ENCODE data around the gene CACNA2D4.

Gene CACNA2D4

DNA sequence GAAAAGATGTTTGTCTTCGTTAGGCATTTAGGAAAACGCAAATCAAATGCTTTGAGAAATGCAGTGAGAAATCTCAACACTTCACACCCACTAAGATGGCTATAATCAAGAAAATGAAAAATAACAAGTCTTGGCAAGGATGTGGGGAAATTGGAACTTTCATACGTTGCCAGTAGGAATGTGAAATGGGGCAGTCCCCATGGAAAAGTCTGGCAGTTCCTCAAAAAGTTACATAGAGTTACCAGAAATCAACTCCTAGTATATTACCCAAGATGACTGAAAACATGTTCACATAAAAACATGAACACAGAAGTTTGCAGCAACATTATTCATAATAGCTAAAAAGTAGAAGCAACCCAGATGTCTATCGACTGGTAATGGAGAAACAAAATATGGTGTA is 139.5 kb downstream of the CACNA2D4 start:
- DNase-seq (ENCODE audit: low read depth), result no peak

DNA sequence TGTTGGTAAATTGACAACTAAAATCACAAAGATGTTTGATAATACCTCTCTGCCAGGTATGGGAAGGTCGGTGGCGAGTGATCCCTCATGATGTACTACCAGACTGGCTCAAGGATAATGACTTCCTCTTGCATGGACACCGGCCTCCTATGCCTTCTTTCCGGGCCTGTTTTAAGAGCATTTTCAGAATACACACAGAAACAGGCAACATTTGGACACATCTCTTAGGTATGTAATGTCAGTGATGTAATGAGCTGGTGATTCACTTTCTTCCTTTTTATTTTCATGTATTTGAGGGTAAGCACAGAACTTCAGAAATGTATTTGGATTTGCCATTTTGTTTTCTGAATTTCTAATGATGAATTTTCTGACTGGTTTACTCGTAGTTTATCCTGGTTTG is 140.7 kb downstream of the CACNA2D4 start:
- DNase-seq (ENCODE audit: low read depth), result no peak

DNA sequence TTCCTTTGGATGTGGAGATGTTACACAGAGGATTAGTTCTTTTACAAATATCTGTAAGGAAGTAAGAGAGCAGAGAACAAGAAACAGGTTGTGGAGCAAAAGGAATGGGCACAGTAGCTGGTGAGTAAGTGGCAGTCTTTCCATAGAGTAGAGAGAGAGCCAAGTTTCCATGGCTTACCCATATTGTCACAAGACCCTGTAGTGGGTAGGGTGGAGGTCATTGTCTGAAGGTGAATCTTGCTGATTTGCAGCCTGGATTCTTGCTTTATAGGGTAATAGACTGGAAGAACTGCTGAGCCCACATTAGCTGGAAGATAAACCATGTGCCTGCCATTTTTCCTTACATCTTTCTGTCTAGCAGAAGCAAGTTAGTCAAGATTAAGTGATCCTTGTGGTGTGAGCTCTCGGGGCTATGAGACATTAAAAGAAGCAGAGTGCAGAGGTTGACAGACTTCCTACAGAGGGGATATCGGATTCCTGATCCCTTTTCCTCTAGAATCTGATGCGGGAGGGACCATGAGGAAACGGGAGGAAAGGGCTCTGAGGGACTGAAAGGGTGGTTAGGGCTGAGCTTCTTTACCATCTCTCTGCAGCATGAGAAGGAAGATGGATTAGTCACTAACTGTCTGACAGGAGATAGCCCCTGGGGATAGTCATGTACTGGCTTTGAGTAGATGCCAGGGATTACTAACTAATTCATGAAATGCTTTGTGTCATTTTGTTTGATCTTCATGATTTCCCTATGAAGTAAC is 142.1 kb downstream of the CACNA2D4 start:
- DNase-seq (ENCODE audit: low read depth), result no peak

DNA sequence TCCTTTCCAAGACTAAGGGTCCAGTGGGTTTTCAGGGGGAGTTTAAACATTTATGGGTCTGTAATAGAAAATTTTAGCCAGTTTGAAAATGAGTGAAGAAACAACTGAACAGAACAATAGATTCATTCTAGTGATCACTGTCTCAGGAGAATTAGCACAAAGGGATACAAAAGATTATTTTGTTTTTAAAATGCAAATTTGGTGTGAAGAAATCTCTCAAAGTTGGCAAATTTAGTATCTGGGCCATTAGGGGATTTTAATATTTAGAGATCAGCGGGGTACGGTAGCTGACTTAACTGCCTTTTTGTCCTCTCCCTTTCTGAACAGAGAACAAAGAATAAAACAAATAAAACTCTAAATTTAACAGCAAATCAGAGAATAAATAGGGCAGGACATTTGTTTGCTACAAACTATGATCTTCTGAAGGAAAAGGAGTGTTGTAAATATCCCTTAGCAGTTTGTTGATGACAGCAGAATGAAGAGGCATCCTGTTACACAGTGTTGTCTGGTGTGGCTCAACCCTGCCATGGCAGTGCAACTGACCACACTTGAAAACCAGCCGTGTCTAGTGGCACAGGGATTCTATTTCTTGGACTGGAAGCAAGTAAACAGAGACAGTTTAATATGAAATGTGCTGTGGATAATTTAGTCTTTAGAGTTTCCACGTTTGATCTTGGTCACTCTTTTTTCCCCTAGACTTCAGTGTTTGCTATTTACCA is 144.4 kb downstream of the CACNA2D4 start:
- no peak for DNase-seq (ENCODE audit: low read depth)

DNA sequence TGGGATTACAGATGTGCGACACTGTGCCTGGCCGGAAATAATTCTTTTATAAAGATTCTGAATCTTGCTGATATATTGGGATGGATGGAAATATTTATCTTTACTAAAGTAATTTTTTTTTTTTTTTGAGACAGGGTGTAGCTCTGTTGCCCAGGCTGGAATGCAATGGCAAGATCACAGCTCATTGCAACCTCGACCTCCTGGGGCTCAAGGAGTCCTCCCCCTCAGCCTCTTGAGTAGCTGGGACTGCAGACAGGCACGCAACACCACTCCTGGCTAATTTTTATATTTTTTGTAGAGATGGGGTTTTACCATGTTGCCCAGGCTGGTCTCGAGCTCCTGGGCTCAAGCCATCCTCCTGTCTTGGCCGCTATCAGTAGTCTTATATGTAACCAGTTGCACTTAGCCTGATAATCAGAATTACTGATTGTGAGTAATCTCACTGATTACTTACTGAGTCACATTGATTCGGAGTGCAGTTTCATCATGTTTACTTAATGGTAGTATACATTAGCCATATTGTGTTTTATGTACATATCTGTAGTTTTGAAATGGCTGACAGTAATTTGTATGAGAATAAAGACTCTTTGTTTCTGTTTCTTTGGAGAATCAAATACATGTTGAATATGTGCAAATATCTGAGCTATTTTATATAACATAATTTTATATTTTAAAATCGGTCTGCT is 148.5 kb downstream of the CACNA2D4 start:
- no peak for DNase-seq (ENCODE audit: low read depth)

DNA sequence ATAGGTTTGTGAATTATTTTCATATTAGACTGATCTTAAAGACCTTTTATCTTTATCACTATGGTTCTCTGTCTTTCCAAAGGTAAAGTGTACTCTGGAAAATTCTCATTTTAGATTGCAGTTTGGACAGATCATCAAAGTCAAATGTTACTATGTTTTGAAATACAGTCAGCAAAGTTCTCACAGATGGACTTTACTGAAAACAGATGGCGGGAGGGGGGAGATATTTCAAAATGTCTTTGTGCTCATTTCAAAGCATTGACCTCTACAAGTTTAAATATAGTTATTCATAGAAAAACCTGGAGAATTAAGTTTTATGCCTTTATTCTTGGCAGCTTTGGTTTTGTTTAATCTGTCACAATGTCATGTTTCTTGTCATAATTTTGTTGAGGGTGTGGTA is 149.8 kb downstream of the CACNA2D4 start:
- DNase-seq (ENCODE audit: low read depth), result no peak

DNA sequence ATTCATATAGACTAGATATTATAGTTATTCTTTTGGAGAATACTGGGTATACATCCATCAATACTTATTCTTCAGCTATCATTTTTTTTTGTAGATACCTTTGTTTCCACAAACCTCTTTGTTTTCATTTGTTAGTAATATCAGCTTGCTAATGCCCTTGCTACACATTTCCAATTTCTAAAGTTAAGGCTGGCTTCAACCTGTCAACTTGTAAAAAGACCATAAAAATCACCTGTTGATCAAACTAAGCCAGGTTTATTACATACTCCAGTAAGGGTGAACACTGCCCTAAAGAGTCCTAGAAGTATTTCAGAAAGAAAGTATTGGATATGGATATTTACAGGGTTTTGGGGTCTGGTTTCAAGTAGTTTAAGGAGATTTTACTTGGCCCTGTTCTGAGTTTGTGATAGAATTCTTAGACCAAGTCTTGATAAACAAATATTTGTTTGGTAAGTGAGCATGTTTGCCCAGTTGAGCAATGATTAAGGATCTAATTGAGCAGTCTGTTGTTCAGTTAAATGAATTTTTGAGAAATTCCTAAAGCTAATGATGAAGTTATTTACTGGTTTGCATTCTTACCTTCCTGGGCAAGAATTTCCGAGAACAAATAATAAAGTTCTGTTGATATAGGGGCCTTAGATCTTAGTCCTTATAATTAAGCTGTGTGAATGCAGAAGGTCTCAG is 150.9 kb downstream of the CACNA2D4 start:
- DNase-seq (ENCODE audit: low read depth), result no peak

DNA sequence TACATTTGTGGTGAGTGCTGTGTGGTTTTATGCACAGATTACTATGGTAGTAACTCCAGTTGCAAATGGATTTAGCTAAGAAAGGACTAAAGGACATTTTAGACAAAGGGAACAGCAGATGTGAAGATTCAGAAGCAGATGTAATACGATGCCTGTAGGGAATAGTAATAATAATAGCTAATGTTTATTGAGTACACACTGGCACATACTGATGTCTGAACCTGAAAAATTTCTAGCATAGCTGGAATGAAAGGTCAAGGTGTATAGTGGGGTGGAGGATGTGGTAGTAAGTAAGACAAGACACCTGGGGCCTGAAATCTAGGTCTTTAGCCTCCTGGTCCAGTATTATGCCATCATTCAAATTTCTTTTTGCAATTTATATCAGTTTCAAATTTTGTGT is 152.3 kb downstream of the CACNA2D4 start:
- no peak for DNase-seq (ENCODE audit: low read depth)

DNA sequence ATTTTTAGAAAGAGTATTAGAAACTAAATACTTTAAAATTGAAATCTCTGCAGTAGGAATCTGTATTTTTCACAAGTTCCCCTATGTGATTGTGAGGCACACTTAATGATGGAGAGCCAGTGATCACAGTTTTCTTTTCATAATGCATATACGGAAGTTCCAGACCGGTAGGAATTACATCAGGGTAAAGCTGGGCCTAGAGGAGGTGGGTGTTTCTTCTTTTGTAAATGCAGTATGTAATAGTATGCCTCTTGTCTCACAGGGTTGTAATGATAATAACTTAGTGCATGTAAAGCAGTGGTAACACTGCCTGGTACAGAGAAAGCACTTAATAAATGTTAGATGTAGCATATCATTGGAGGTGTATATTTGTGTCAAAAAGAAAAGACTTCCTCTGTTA is 155.3 kb downstream of the CACNA2D4 start:
- DNase-seq (ENCODE audit: low read depth), result no peak

DNA sequence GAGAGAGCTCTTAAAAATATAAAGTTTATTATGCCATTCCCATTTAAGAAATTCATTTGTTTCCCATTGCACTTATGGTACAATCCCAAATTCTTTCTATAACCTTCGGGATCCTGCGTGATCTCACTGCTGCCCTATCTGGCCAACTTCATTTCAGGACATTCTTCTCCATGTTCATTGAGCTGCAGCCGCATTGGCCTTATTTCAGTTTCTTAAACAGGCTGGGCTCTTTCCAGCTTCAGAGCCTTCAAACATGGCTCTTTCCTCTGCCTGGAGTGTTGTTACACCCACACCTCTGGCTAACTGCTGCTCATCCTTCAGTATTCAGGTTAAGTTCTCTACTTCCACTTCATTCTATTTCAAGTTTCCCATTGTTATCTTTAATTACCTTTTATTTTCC is 156.6 kb downstream of the CACNA2D4 start:
- no peak for DNase-seq (ENCODE audit: low read depth)

DNA sequence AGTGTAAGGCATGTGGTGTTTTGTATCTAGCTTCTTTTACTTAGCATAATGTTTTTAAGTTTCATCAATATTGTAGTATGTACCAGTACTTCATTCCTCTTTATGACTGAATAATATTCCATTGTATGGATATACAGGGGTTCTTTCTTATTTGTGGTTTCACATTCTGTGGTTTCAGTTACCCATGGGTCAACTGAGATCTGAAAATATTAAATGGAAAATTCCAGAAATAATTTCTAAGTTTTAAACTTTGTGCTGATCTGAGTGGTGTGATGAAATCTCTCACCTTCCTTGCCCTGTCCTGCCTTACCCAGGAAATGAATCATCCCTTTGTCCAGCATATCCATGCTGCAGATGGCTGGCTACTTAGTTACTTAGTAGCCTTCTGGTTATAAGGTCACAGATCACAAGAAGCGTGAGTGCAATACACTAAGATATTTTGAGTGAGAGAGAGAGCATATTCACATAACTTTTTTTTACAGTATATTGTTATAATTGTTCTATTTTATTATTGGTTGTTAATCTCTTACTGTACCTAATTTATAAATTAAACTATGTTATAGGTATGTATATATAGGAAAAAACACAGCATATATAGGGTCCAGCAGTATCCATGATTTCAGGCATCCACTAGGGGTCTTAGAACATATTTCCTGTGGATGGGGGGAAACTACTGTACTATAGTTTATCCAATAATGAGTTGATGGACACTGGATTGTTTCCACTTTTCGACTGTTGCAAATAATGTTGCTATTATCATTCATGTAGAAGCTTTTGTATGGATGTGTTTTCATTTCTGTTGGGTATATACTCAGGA is 157.7 kb downstream of the CACNA2D4 start:
- DNase-seq (ENCODE audit: low read depth), result no peak

DNA sequence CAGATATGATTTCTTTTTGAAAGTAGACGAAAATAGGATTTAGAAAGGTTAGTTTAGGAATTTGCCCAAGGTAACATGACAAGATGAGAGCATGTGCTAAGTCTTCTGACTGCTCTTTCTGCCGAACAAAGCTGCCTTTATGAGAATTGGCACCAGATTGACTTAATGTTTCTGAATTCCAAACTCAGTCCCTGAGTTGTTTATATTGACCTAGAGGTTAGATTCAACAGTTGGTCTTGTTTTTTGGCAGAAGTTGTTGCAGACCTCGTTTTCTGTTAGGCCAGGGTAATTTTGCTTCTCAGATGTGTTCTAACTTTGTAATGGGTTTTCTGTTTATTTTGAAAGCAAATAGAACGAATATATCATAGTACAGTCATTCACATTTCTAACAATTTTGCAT is 159.6 kb downstream of the CACNA2D4 start:
- DNase-seq (ENCODE audit: low read depth), result no peak

DNA sequence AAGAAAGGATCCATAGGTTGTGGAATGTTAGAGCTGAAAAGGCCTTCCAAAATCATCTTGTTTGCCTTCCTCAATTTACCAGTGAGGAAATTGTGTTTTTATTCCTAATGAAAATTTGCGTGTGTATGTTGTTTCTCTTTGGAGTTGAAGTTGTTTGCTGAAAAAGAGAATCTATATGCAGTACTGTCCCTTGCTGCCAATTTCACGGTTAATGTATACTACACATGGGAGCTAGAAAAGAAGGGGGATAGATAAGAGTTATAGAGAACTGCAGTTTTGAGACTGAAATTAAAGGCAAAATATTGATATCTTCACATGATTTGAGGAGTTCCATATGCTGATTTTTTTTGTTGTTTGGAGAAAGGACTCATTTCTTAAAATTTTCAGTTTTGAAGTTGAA is 160.1 kb downstream of the CACNA2D4 start:
- DNase-seq (ENCODE audit: low read depth), result no peak

DNA sequence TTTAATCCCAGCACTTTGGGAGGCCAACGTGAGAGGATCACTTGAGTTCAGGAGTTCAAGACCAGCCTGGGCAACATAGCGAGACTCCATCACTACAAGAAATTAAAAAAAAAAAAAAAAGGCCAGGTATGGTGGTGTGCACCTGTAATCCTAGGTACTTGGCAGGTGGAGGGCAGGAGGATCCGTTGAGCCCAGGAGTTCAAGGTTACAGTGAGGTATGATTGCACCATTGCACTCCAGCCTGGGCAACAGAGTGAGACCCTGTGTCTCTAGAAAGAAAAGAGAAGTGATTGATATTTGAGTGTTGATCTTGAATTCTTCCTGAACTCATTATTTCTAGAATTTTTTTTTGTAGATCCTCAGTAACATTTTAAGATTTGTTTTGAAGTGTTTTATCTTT is 168.2 kb downstream of the CACNA2D4 start:
- no peak for DNase-seq (ENCODE audit: low read depth)

DNA sequence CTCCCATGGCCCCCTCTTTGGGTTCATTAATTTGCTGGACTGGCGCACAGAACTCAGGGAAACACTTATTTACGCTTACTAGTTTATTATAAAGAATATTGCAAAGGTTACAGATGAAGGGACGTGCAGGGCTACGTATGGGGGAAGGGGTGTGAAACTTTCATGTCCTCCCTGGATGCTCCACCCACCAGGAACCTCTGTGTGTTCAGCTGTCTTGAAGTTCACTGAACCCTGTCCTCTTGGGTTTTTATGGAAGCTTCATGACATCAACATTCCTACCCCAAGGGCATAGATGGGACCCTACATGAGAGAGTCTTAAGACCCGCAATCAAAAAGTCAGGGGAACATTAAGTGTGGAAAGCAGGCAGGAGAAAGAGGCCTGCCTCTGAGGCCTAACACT is 169.4 kb downstream of the CACNA2D4 start:
- no peak for DNase-seq (ENCODE audit: low read depth)

DNA sequence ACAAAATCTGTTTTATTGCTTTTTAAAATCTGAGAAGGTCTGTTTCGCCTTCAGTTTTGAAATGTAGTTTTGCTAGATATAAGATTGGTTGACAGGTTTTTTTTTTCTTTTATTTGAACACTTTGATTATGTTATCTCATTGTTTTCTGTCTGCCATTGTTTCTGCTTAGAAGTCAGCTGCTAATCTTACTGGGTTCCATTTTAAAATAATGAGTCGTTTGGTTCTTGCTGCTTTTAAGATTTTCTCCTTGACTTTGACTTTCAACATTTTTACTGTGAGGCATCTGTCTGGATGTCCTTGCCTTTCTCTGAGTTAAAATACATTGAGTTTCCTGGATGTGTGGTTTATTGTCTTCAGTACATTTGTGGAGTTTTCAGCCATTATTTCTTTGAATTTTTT is 170.8 kb downstream of the CACNA2D4 start:
- no peak for DNase-seq (ENCODE audit: low read depth)

DNA sequence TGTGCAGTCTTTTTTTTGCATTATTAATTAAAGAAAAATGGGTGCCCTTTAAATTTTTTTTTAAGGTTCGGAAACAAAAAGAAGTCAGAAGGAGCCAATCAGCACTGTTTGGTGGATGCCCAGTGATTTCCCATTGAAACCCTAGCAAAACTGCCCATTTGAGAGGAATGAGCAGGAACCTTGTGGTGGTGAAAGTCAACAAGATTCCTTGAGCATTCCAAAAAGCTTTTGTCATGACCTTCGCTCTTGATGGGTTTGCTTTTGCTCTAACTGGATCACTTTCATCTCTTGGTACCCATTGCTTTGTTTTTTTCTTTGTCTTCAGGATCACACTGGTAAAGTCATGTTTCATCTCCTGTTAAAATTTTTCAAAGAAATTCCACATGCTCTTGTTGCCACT is 173.5 kb downstream of the CACNA2D4 start:
- DNase-seq (ENCODE audit: low read depth), result no peak

All from stimulated activated CD8-positive, alpha-beta memory T cell treated with anti-CD3 and anti-CD28 coated beads, Interleukin-15, amount 100 ng/mL, for 1 hour (primary cell).